Measurements from ENCODE around the gene EIF4E3. TPM values are rescaled to one million over a fixed set of nuclear protein-coding genes. Genes with fewer than 3 reads are reported as not detected.

Gene EIF4E3
- total RNA-seq, 2 experiments from 2014 or later: 48.2 to 50.4 TPM

GRCh38 chr3:71692139-71692538 is 33.1 kb downstream of the EIF4E3 start:
- Histone ChIP-seq H3K9me3 (ENCODE audit: control insufficient read depth in 1 of 2, insufficient read depth in 1 of 2, low read length in 2 of 2) (no peaks in the 10 kb centered on the region), H3K4me1 (ENCODE audit: insufficient read depth, low read length) (no peaks in the 10 kb centered on the region), H3K4me3 (ENCODE audit: low read length) (no peak overlapping the region), H3K27ac (ENCODE audit: low read depth in 1 of 2, low read length in 2 of 2) (no peak overlapping the region), H3K27me3 (ENCODE audit: control insufficient read depth in 1 of 2, insufficient read depth in 2 of 2, low read length in 2 of 2) (no peaks in the 10 kb centered on the region), H3K36me3 (ENCODE audit: insufficient read depth, low read length) (peaks cover 71% of the 10 kb centered on the region)
- TF ChIP-seq CTCF (IDR thresholded peaks at IDR 0.05): no peak
- Mint-ChIP-seq H3K36me3 (ENCODE audit: low read depth) (peaks cover 96% of the 10 kb centered on the region), H3K4me1 (ENCODE audit: low read depth) (peaks cover 4% of the 10 kb centered on the region), H3K27ac (no peak overlapping the region), H3K4me3 (no peak overlapping the region), H3K27me3 (no peaks in the 10 kb centered on the region), H3K9me3 (no peaks in the 10 kb centered on the region)
- ChIA-PET CTCF (no interaction called here), POLR2A (no interaction called here)
- intact Hi-C loops (cut with DNase I, micrococcal nuclease): no loop called here
- ATAC-seq (ENCODE audit: poor library complexity): no peak
- no peak for DNase-seq

GRCh38 chr3:71690341-71690841 is 34.8 kb downstream of the EIF4E3 start:
- Histone ChIP-seq H3K36me3 (ENCODE audit: insufficient read depth, low read length) (peaks cover 68% of the 10 kb centered on the region), H3K4me1 (ENCODE audit: insufficient read depth, low read length) (no peaks in the 10 kb centered on the region), H3K4me3 (ENCODE audit: low read length) (no peak overlapping the region), H3K27me3 (ENCODE audit: control insufficient read depth in 1 of 2, insufficient read depth in 2 of 2, low read length in 2 of 2) (no peaks in the 10 kb centered on the region), H3K27ac (ENCODE audit: low read depth in 1 of 2, low read length in 2 of 2) (no peak overlapping the region), H3K9me3 (ENCODE audit: control insufficient read depth in 1 of 2, insufficient read depth in 1 of 2, low read length in 2 of 2) (no peaks in the 10 kb centered on the region)
- Mint-ChIP-seq H3K9me3 (no peaks in the 10 kb centered on the region), H3K27me3 (no peaks in the 10 kb centered on the region), H3K36me3 (ENCODE audit: low read depth) (peaks cover 94% of the 10 kb centered on the region), H3K4me1 (ENCODE audit: low read depth) (peaks cover 9% of the 10 kb centered on the region), H3K4me3 (no peak overlapping the region), H3K27ac (no peak overlapping the region)
- no peak for TF ChIP-seq CTCF (IDR thresholded peaks at IDR 0.05)
- DNase-seq (no peak), ATAC-seq (ENCODE audit: poor library complexity) (no peak)
- ChIA-PET CTCF (no interaction called here), POLR2A (interaction anchor here (0.6 kb wide), 1 partner anchor 1357 kb away, joined by 3 read pairs; no protein-coding TSS in a partner anchor)
- intact Hi-C loops (cut with DNase I, micrococcal nuclease): no loop called here

- no peak for DNase-seq
- no peaks in the 10 kb centered on the region for H3K9me3 Mint-ChIP-seq
- H3K4me3 ChIP-seq (ENCODE audit: low read length): no peak overlapping the region
- peaks cover 93% of the 10 kb centered on the region for H3K36me3 Mint-ChIP-seq (ENCODE audit: low read depth)
- intact Hi-C loops (cut with DNase I, micrococcal nuclease): loop anchor here in 1 of 2 experiments (10.0 kb wide), 2 partner anchors 1134 to 1624 kb away; no protein-coding TSS in a partner anchor
- POLR2A ChIA-PET: no interaction called here
- no peak overlapping the region for H3K27ac ChIP-seq (ENCODE audit: low read depth in 1 of 2, low read length in 2 of 2)
- no peak overlapping the region for H3K4me3 Mint-ChIP-seq
- H3K4me1 ChIP-seq (ENCODE audit: insufficient read depth, low read length): no peaks in the 10 kb centered on the region
- no peaks in the 10 kb centered on the region for H3K27me3 ChIP-seq (ENCODE audit: control insufficient read depth in 1 of 2, insufficient read depth in 2 of 2, low read length in 2 of 2)
- no peaks in the 10 kb centered on the region for H3K27me3 Mint-ChIP-seq
- H3K9me3 ChIP-seq (ENCODE audit: control insufficient read depth in 1 of 2, insufficient read depth in 1 of 2, low read length in 2 of 2): no peaks in the 10 kb centered on the region
- CTCF ChIA-PET: no interaction called here
- peaks cover 9% of the 10 kb centered on the region for H3K4me1 Mint-ChIP-seq (ENCODE audit: low read depth)
- no peak overlapping the region for H3K27ac Mint-ChIP-seq
- peaks cover 71% of the 10 kb centered on the region for H3K36me3 ChIP-seq (ENCODE audit: insufficient read depth, low read length)
- ATAC-seq (ENCODE audit: poor library complexity): no peak
- TF ChIP-seq CTCF (IDR thresholded peaks at IDR 0.05): no peak
These were observed 35.9 kb downstream of the EIF4E3 start for GRCh38 chr3:71689291-71689690.

All from CD4-positive, alpha-beta T cell (primary cell).